Epithelial cell of alveolus of lung (primary cell): ENCODE results near the gene NRAS. TPM values are rescaled to one million over a fixed set of nuclear protein-coding genes. Genes with fewer than 3 reads are reported as not detected.

Source experiments
- total RNA-seq: library from RNA; depleted of rRNA; stranded (reverse); fragments of >200 nt; gene quantifications from 2 replicates; pipeline ENCODE4 v1.2.1, GENCODE V29; 2015

Gene NRAS
- 44.0 and 64.5 TPM in 2 replicates for total RNA-seq

DNA sequence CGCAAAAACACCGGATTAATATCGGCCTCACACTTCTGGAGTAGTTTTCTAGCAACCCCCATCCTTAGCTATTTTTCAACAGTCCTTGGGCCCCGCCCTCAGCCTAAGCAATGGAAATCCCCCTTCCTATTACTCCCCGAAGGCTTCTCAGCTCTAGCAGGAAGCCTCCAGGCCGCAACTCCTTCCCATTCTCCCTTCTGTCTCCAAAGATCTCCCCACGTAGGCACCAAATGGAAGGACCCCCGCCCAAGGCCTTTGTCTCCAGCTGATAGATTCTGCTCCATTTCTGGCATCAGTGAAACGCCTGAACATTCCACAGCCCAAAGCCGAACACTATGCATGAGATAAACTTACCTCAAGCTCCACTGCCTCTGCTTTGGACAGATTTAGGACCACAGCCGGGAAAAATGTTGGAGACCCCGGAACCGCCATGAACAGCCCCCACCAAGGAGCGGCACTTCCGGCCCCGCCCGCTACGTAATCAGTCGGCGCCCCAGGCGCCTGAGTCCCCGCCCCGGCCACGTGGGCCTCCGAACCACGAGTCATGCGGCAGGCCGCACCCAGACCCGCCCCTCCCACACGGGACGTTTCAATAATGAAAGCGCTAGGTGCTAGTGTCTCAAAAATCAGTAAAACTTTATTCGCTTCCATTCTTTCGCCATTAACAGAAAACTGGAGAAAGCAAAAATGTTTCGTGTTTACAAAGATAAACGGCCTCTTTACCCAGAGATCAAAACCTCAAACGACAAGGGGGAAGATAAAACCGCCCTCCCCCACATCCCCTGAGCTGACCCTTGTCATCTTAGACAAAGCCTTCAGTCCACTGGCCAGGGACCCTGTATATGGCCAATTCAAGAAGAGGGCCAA lies at the start of gene NRAS:
Gene NRAS (minus strand): TSS at position 468 of the 867 bp plus-strand sequence. CDS start 611 bp downstream, outside the sequence.

DNA sequence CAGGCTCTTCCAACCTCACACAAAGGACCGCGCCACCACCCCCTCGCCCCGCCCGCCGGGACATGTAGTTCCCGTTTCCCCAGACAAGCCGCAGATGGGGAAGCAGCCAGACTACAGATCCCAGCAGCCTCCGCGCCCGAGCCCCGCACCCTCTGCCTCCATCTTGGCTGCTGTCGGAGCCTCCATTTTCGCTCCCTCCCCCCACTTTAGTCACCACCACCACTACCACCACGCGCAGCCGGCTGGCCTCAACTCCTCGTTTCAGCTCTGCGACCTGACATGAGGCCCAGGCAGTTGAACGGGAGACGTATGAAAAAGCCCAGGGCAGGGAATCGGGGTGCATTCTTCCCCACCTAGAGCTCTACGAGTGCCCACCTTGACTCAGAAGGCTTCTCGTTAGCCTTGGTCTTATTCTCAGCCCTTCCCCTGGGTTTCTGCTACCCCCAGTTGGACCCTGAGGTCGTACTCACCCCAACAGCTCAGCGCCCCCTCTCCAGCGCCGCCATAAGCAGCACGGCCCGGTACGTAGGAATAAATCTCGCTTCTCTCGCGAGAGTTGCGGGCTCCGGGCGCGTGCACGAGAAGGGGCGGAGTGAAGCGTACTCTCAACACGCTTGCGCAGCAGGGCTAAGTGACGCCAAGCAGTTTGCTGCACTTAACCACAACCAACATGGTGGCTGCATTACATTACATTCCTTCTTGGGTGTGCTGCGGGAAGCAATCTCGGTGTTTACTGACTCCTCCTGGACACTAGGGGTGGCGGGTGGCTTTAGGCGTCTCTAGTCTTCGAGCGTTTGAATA lies 41.1 kb upstream of the NRAS start, which contains the start of gene CSDE1:
Gene CSDE1 (minus strand): TSS at position 530 of the 801 bp plus-strand sequence. CDS start 18,094 bp downstream, outside the sequence.

DNA sequence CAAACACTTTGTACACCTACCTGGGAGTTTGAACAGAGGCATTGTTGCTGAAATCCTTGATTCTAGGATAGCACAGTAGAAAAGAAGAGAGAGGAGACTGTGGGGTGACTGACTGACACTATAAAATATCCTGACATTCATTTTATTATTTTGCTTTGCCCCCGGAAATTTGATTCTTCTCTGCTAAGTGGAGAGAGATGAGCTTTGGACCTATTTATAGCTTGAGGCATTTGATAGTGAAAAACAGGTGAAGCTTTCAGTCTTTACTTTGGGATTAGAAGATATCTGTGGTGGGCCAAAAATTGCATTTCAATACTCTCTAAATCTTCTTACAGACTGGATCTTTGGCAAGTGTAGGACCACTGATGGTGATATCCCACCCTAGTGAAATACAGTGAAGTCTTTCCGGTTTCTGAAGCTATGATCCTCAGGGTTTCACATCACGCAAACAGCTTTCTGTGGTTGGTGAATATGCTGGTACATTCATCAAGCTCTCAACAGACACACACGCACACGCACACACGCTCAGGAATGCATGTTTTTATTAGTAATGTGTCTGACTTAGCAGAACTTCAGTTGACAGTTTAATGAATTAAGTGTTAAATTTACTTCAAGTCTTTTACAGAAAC lies 21.0 kb downstream of the NRAS start, which contains the start of gene AMPD1:
Gene AMPD1 (minus strand): TSS at position 117 of the 629 bp plus-strand sequence. CDS start 75 bp downstream, at position 42.

DNA sequence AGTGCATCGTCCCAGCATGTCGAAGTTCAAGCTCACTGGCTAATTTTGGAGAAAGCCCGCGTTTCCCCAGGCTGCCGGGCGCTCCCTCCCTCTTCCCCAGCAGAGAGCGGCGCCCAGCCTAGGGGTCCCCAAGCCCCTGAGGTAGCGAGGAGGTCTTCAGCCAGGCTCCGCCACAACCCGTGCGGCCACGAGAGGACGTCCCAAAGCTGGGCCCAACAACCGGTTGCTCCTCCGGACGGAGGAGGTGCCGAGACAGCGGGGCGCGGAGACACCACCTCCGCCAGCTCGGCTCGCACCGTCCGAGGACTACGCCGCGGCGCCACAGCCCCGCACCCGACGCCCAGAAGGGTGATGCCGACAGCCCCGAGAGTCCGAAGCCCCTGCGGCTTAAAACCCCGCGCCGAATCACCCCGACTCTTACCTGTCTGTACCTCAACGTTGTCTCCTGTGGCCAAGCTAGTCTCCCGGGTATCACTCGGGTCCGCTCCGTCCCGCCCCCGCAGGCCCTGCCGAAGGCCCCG lies 46.9 kb downstream of the NRAS start, which contains the start of gene DENND2C:
Gene DENND2C (minus strand): TSS at position 488 of the 521 bp plus-strand sequence. CDS start 44,065 bp downstream, outside the sequence.

Other genes with a start within 250 kb of the NRAS start
- 15.1 and 20.8 TPM in 2 replicates for gene TRIM33, start 205.6 kb downstream of the NRAS start, total RNA-seq
- 34.8 and 36.3 TPM in 2 replicates for gene BCAS2, start 135.2 kb downstream of the NRAS start, total RNA-seq
- gene DENND2C, start 46.7 kb downstream of the NRAS start, total RNA-seq, result 0.08 and 1.2 TPM in 2 replicates
- gene AMPD1, start 21.2 kb downstream of the NRAS start, total RNA-seq, result not detected in 2 replicates
- 298 and 917 TPM in 2 replicates for gene CSDE1, start 41.2 kb upstream of the NRAS start, total RNA-seq
- 32.6 and 41.0 TPM in 2 replicates for gene SIKE1, start 63.9 kb upstream of the NRAS start, total RNA-seq
- gene SYCP1, start 138.1 kb upstream of the NRAS start, total RNA-seq, result not detected in 2 replicates